HG03139 (cell line): ENCODE data around the gene ARMC9.
"Not testable (repeated sequence)": the region's sequence is repeated elsewhere in the genome, so short reads cannot be mapped to it uniquely, and the experiment has no call there.

Source experiments
- ATAC-seq: cut with Tn5 transposase; IDR thresholded peaks from one replicate; pipeline ENCODE4 v1.9.1; 2021; ENCODE audit not compliant: unreplicated experiment

The ARMC9 gene, protein sequence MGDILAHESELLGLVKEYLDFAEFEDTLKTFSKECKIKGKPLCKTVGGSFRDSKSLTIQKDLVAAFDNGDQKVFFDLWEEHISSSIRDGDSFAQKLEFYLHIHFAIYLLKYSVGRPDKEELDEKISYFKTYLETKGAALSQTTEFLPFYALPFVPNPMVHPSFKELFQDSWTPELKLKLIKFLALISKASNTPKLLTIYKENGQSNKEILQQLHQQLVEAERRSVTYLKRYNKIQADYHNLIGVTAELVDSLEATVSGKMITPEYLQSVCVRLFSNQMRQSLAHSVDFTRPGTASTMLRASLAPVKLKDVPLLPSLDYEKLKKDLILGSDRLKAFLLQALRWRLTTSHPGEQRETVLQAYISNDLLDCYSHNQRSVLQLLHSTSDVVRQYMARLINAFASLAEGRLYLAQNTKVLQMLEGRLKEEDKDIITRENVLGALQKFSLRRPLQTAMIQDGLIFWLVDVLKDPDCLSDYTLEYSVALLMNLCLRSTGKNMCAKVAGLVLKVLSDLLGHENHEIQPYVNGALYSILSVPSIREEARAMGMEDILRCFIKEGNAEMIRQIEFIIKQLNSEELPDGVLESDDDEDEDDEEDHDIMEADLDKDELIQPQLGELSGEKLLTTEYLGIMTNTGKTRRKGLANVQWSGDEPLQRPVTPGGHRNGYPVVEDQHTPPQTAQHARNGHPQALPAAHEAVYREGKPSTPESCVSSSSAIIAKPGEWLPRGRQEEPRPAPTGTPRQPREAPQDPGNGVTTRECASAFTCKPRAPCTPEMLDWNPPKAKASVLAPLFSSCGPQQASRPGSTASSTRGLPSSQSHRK

DNA sequence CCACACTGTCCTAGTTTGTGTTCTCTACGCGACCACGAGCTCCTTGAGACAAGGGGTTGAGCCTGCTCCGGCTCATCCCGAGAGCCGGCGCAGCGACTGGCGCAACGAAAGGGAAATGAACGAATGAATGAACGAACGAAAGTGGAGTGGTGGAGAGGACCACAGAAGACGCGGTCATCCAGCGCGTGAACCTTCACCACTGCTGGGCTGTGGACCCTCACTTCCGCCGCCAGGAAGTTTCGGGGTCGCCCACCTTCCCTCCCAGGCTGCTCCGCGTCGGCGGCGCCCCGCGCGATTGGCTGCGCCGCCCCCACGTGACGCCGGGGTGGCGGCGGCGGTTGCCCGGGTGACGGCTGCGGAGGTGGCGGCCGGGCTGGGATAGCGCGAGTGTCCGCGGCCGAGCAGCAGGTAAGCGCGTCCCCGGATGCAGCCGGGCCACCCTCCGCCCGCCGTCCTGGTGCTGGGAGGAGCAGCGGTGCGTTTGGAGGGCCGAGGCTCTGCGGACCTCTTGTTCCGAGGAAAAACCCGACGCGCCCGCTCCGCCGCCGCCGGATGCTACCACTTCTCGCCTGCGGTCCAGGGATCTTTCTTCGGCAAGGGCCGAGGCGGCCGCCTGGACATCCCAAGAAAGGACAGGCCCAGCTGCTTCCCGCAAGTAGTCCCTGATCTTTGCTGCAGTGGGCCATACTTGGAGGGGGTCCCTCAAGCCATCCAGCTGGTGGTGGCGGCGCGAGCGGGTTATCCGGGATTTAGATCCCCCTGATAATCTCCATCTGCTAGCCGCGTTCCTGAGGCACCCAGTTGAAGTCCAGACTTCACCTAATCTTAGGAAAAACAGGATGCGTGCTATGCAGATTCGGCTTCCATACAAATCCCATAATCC is at the start of gene ARMC9:
TSS of gene ARMC9 (plus strand) at position 341 of the 883 bp plus-strand sequence. CDS start 7,608 bp downstream, outside the sequence.
- peak; percentile 96 for ATAC-seq

DNA sequence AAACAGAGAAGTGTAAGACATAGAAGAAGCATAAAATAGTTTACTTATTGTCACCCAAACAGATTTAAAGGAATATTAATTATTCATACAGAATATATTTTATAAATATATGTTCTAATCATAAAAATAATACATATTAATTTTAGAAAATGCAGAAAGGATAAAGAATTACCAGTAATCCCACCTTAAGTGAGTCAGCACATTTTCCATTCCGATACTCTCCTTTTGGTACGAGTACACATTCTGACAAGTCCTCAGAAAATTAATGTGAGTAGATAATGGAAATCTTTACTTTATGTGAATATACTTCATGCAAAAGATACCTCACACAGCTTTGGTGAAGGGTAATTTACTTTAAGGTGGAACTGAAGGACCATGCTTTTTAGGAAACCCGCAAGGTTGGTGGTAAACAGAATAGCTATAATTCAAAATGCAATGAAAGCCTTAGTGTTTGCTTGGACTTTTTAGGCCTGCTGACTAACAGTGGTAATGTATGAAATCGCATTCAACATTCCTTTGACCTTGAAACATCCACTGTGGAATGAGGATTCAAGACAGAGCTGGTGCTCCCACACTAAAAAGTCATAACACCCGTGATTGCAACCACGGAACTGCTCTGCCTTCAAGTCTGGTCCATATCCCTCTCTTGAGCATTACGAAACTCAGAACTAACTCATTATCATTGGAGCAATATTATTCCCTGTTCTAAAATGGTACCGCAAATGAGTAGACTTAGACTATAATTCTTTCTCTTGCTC is 45.5 kb upstream of the ARMC9 start:
- no peak for ATAC-seq

DNA sequence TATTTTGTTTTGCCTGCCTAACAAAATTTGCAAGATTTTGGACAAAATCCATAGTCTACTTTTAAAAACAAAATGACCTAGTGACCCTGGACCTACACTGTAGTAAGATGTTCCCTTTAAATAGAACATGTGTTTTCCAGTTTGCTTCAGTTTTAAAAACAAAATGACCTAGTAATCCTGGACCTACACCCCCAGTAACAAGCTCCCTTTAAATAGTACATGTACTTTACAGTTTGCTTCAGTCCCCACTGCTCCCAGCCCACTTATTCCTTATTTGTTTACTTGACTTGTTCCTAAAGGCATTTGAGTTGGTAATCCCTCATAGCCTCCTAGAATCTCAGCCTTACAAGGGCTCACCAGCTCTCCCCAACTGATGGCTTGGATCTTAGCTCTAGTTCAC is 39.1 kb upstream of the ARMC9 start:
- ATAC-seq: no peak

DNA sequence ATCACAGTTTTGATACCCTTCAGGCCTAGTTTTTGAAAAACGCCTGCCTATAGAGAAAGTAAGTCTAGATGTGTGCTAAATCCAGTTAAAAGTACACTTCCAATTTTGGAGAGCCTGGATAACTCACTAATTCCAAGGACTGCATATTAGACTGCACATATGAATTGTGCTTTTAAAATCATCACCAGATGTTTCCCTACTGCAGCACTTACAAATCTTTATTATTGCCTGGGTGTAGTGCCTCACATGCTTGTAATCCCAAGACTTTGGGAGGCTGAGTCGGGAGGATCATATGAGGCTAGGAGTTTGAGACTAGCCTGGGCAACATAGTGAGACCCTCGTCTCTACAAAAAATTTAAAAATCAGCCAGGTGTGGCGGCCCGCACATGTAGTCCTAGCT is 37.7 kb upstream of the ARMC9 start:
- ATAC-seq: no peak

DNA sequence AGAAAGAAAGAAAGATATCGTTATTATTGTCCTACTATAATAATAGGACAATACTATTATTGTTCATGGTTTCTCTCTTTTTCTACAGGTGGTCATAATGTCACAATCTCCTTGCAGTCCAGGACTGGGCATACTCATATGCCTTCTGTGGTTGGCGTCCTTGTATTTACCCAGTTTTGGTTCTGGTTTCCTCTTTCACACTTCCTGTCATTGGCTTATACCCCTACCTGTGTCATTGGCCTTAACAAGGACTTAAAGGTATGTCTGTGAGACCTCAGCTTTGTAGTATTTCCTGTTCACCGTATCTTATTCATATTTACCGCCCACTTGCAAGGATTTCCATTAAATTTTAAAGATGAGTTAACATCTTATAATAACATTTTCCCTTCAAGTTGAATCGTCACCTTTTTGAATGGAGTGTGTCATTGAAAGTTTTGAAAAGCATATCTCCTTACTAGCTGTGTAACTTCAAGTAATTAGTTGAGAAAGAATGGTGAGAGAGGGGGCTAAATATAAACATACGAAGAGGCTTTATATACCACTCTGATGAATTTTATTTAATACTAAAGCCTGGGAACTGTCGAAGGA is 37.1 kb upstream of the ARMC9 start:
- no peak for ATAC-seq

DNA sequence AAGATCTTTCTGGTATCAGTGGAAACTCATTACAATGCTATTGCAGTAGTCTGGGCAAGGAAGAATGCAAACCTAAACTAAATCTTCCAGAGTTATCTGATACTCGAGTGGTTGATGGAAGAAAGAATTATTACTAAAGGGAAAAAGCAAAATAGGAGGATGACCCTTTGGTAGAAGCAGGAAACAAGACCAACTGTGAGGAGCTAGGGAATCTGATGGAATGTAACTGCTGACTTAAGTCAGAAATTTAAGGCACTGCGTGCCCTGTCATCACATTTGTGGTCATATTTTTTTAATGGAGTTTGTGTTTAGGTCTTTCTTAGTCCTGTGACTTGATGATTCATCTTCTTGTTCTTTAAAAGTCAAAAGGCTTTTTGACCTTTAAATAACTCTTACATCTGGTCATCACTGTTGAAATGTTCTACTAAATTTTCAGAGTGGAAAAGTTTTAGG is 36.5 kb upstream of the ARMC9 start:
- no peak for ATAC-seq

DNA sequence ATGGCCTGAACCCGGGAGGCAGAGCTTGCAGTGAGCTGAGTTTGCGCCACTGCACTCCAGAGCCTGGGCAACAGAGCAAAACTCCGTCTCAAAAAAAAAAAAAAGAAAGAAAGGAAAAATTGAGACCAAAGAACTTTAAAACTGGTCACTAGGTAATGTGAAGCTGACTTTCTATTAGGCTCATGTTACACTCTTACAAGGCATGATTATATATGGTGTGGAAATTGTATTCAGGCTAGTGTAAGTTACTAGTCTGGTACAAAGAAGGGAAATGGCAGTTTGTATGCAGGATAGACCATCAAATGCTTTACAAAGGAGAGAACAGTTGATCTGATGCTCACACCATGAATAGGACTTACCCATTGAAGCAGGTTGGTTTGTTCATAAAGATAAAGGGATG is 35.4 kb upstream of the ARMC9 start:
- ATAC-seq: no peak

DNA sequence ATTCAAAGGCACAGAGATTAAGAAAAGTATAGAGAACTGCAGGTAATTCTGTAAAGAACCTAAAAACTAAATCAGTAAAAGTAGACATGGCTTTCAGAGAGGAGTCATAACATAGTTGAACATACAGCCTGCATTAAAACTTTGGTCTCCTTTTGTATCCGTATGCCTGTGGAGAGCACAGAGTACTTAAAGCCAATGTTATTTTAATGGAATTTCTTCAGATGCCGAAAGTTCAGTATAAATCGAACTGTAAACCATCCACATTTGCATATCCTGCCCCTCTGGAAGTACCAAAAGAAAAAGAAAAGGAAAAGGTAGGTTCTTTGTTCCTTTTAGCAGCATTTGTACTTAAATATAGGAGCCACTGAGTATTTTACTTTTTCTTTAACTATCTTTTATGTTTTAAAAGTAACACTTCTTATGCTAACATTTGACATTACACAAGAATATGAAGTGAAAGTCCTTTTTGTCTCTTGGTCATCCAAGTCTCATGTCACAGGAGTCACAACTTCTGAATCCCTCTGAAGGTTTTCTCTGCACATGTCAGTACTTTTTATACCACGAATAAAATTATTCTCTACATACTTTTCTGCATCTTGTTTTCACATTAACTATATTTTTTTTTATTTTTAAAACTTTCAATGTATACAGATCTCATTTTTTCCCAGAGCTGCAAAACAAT is 34.9 kb upstream of the ARMC9 start:
- no peak for ATAC-seq

DNA sequence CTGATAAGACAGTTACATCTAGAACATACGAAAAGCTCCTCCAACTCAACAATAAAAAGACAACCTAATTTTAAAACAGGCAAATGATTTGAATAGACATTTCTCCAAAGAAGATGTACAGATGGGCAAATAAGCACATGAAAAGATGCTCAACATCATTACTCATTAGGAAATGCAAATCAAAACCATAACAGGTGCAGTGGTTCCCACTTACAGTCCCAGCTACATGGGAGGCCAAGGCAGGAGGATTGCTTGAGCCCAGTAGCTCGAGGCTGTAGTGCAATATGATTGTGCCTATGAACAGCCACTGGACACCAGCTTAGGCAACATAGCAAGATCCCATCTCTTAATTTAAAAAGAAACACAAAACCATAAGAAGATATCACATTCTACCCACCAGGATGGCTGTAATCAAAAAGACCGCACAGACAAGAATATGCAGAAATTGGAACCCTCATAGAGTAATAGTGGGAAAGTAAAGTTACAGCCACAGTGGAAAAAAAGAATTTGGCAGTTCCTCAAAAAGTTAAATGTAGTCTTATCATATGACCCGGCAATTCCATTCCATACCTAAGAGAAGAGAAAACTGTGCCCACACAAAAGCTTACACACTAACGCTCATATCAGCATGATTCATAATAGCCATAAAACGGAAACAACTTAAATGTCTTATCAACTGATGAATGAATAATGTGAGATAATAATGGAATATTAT is 30.5 kb upstream of the ARMC9 start:
- ATAC-seq: no peak

DNA sequence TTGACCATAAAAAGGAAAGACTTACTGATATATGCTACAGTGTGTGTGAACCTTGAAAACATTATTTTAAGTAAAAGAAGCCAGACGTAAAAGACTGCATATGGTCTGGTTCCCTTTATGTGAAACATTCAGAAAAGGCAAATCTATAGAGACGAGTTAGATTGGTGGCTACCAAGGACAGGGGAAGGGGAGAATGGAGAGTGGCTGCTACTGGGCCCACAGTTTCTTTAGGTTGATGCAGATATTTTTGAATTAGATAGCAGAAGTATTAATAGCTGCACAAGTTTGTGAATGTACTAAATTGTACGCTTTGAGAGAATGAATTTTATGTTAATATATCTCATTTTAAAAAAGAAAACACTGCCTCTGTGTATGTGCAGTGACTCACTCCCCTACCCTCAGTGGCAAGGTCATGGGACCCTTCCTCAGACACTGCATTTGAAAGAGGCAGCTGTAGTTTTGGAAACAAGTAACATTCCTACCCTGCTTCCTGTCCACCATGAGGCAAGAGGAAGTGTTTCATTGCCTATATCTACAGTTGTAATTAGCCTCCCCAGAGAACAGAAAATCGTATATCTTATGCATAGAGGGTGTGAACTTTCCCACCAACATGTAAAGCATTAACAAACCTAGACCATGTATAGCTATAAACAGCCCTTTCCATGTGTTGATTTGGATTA is 29.8 kb upstream of the ARMC9 start:
- ATAC-seq: no peak

DNA sequence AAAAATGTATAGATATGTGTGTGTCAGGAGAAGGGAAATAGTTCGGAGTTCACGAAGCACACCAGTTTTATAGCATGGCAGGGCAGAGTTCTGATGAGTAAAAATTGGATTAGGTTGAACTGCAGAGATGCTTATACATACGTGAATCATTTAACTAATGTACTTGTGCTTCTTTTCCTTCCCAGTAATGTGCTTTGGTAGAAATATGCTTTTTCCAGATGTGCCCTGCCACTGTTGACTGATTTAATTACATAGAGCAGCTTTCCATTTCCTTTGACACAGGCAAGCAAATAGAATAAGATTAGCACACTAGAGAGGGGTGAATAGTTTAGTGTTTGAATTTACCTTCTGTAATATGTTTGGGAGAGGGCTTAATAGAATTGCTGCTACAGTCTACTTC is 28.9 kb upstream of the ARMC9 start:
- ATAC-seq: no peak

DNA sequence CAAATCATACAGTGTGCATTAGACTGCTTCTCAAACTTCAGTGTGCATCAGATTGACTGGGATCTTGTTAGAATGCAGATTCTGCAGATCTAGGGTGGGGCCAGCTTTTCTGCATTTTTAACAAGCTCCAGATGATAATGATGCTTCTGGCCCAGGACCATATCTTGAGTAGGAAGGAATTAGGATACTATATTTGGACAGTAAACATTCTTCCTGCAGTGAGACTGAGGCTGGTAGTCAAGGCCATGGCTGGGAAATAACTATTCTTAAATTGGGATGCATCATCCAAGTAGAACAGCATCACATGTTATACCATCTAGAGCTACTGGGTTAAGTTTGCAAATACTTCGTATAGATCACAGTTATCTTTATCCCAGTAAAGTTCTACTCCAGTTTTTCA is 28.4 kb upstream of the ARMC9 start:
- ATAC-seq: no peak

DNA sequence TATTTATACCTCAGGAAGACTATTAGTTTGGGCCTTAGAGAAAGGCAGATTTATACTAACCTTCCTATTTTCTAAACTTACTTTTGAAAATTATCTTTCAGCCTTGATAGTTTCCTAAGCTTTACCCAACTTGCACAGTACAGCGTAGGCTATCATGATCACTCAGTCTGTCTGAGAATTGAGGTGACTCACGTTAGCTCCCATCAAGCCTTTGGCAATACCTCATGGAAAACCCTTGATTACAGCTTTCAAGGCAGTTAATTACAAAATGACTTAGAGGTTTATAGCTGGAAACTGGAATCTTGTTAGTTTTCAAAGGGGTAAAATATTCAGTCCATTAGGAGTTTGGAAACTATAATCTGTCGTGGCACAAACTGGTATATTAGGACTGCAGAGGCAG is 26.4 kb upstream of the ARMC9 start:
- no peak for ATAC-seq

DNA sequence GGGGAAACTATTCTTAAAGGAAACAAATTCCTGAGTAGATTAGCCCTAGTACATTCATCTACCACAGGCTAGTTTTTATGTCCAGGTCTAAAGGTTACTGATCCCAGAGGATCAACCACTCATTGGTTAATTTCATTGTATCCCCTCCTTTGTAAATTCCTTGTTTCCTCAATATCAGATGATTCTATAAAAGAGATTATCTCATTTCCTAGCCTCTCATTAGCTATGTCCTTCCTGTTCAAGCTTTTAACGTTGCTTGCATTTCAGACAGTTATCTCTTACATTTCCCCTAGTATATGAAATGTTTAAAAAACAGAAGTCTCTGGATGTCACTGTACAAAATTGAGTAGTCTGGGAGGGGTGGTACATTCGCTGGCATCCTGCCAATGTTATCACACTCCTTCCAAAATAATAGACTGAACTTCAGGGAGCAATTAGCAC is 24.2 kb upstream of the ARMC9 start:
- ATAC-seq: no peak

DNA sequence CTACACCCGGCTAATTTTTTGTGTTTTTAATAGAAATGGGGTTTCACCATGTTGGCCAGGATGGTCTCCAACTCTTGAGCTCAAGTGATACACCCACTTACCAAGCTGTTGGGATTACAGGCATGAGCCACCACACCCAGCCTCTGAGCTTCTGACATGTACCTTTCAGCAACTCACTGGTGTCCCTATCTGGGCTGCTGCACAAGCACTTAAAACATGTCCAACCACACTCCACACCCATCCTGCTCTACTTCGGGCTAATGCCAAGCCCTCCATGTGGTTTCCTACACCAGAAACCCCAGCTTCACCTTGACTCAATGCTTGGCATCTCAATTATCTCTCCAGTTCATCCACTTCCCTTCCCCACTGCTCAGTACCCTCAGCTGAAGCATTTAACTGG is 22.4 kb upstream of the ARMC9 start:
- no peak for ATAC-seq

DNA sequence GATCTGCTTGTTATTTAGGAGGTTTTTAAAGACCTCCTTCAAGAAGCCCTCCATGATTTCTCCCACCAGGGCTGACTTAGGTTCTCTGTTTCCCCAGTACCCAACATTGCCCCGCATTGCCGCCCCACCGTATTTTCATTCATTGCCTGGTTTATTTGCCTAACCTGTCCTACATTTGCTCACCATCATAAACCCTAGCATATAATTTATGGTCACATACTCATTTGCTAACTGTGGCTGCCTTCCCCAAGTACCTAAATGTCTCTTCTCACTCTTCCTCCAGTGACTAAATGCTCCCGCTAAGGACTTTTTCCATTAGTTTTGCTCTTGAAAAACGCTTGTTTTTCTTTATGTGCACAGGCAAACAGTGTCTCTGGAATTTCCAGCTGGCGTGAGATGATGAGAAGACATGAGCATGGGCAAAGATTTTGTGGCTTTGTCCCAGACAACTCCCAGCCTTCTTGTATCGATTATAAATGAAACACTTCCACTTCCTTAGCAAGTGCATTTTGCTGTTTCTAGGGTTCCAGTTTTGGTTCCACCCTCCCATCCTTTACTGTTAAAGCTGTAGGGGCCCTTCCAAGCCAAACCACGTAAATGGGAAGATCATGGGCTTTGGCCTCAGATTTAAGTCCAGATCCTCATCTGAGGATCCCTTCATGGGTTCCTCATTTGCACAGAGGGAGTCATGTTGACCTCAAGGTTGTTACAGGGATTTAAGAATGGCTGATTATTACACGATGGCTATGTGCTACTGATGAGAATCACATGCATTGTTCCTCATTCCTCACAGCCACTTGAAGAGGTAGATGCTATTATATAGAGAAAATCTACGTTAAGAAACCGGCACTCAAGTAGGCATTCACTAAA is 21.0 kb upstream of the ARMC9 start:
- ATAC-seq: no peak

DNA sequence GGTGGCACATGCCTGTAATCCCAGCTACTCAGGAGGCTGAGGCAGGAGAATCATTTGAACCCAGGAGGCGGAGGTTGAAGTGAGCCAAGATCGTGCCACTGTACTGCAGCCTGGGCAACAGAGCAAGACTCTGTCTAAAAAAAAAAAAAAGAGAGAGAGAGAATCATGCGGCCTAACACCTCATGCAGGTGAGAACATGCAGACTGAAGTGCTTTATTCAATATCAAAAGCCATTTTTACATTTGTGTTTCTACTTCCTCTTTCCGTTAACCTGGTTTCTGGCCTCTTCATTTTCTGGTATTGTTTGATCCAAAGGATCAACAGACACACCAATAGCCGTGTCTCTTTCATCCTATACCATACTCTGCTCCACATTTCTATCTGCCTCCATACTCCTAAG is 19.6 kb upstream of the ARMC9 start:
- ATAC-seq: not testable (repeated sequence)
